HEK293 (cell line): ENCODE results near the gene PBX3.

Experiments used
- GFI1B ChIP-seq: fragments of 450-650 bp; formaldehyde crosslinking; IDR thresholded peaks from 2 replicates; pipeline ENCODE4 v1.5.1; 2016; ENCODE audit warnings: missing biosample characterization, missing genetic modification characterization
- GLI2 ChIP-seq: fragments of 450-650 bp; formaldehyde crosslinking; IDR thresholded peaks from 2 replicates; pipeline ENCODE4; 2017; ENCODE audit warnings: missing biosample characterization, missing genetic modification characterization, low read depth, borderline replicate concordance
- GLIS2 ChIP-seq: fragments of 450-650 bp; formaldehyde crosslinking; IDR thresholded peaks from 2 replicates; pipeline ENCODE4 v1.5.1; 2016; ENCODE audit warnings: missing biosample characterization, missing genetic modification characterization
- OSR2 ChIP-seq: fragments of 450-650 bp; formaldehyde crosslinking; IDR thresholded peaks from 2 replicates; pipeline ENCODE4 v1.5.1; 2016; ENCODE audit warnings: missing biosample characterization, missing genetic modification characterization
- PBX3 ChIP-seq: sonication (generic); formaldehyde crosslinking; IDR thresholded peaks from 2 replicates; pipeline ENCODE4 v1.8.1; 2022; ENCODE audit warnings: mild to moderate bottlenecking, moderate library complexity, missing genetic modification reagents
- SP2 ChIP-seq: fragments of 450-650 bp; formaldehyde crosslinking; IDR thresholded peaks from 2 replicates; pipeline ENCODE4 v1.5.1; 2016; ENCODE audit warnings: missing biosample characterization, missing genetic modification characterization
- ZBTB1 ChIP-seq: fragments of 450-650 bp; formaldehyde crosslinking; IDR thresholded peaks from 2 replicates; pipeline ENCODE4 v1.5.1; 2016; ENCODE audit warnings: missing biosample characterization, missing genetic modification characterization
- ZBTB20 ChIP-seq: fragments of 450-650 bp; formaldehyde crosslinking; IDR thresholded peaks from 2 replicates; pipeline ENCODE4 v1.5.1; 2016; ENCODE audit warnings: missing biosample characterization, missing genetic modification characterization
- ZEB2 ChIP-seq: fragments of 450-650 bp; formaldehyde crosslinking; IDR thresholded peaks from 2 replicates; pipeline ENCODE4 v1.5.1; 2016; ENCODE audit warnings: missing biosample characterization, missing genetic modification characterization
- ZNF169 ChIP-seq: fragments of 450-650 bp; formaldehyde crosslinking; IDR thresholded peaks from 2 replicates; pipeline ENCODE4 v1.5.1; 2016; ENCODE audit warnings: missing biosample characterization, missing genetic modification characterization
- ZNF184 ChIP-seq: fragments of 450-650 bp; IDR thresholded peaks from 2 replicates; pipeline ENCODE4 v1.5.1; 2018; ENCODE audit warnings: missing biosample characterization, mild to moderate bottlenecking, missing genetic modification characterization
- ZNF248 ChIP-seq: fragments of 450-650 bp; formaldehyde crosslinking; IDR thresholded peaks from 2 replicates; pipeline ENCODE4 v1.5.1; 2017; ENCODE audit warnings: missing biosample characterization, missing genetic modification characterization
- ZNF280C ChIP-seq: fragments of 450-650 bp; formaldehyde crosslinking; IDR thresholded peaks from 2 replicates; pipeline ENCODE4 v1.5.1; 2016; ENCODE audit warnings: missing biosample characterization, missing genetic modification characterization
- ZNF341 ChIP-seq: fragments of 450-650 bp; formaldehyde crosslinking; IDR thresholded peaks from 2 replicates; pipeline ENCODE4; 2016; ENCODE audit warnings: low read depth, missing biosample characterization, missing genetic modification characterization
- ZNF354C ChIP-seq: fragments of 450-650 bp; formaldehyde crosslinking; IDR thresholded peaks from 2 replicates; pipeline ENCODE4 v1.5.1; 2016; ENCODE audit warnings: missing biosample characterization, missing genetic modification characterization, low read depth, borderline replicate concordance
- ZNF391 ChIP-seq: fragments of 450-650 bp; formaldehyde crosslinking; IDR thresholded peaks from 2 replicates; pipeline ENCODE4 v1.5.1; 2016; ENCODE audit warnings: low read depth, missing biosample characterization, missing genetic modification characterization, borderline replicate concordance
- ZNF404 ChIP-seq: fragments of 450-650 bp; formaldehyde crosslinking; IDR thresholded peaks from 2 replicates; pipeline ENCODE4 v1.5.1; 2017; ENCODE audit warnings: missing biosample characterization, missing genetic modification characterization
- ZNF433 ChIP-seq: fragments of 450-650 bp; formaldehyde crosslinking; IDR thresholded peaks from 2 replicates; pipeline ENCODE4 v1.5.1; 2016; ENCODE audit warnings: missing biosample characterization, missing genetic modification characterization, low read depth
- ZNF449 ChIP-seq: fragments of 450-650 bp; formaldehyde crosslinking; IDR thresholded peaks from 2 replicates; pipeline ENCODE4 v1.5.1; 2017; ENCODE audit warnings: missing biosample characterization, mild to moderate bottlenecking, missing genetic modification characterization, moderate library complexity
- ZNF571 ChIP-seq: fragments of 450-650 bp; formaldehyde crosslinking; IDR thresholded peaks from 2 replicates; pipeline ENCODE4 v1.5.0; 2017; ENCODE audit warnings: missing biosample characterization, missing genetic modification characterization
- ZNF624 ChIP-seq: fragments of 450-650 bp; formaldehyde crosslinking; IDR thresholded peaks from 2 replicates; pipeline ENCODE4 v1.5.1; 2017; ENCODE audit warnings: missing biosample characterization, missing genetic modification characterization
- ZNF776 ChIP-seq: fragments of 450-650 bp; formaldehyde crosslinking; IDR thresholded peaks from 2 replicates; pipeline ENCODE4 v1.5.0; 2017; ENCODE audit warnings: missing biosample characterization, missing genetic modification characterization, borderline replicate concordance
- ZNF777 ChIP-seq: fragments of 450-650 bp; formaldehyde crosslinking; IDR thresholded peaks from 2 replicates; pipeline ENCODE4 v1.5.1; 2017; ENCODE audit warnings: missing biosample characterization, missing genetic modification characterization, borderline replicate concordance
- ZNF785 ChIP-seq: fragments of 450-650 bp; formaldehyde crosslinking; IDR thresholded peaks from 2 replicates; pipeline ENCODE4 v1.5.1; 2016; ENCODE audit warnings: missing biosample characterization, missing genetic modification characterization
- ZNF791 ChIP-seq: fragments of 450-650 bp; formaldehyde crosslinking; IDR thresholded peaks from 2 replicates; pipeline ENCODE4 v1.5.1; 2016; ENCODE audit warnings: missing biosample characterization, missing genetic modification characterization
- ZNF830 ChIP-seq: fragments of 450-650 bp; IDR thresholded peaks from 2 replicates; pipeline ENCODE4 v1.5.0; 2018; ENCODE audit warnings: missing biosample characterization, missing genetic modification characterization, low read depth, mild to moderate bottlenecking, moderate library complexity
- ZNF837 ChIP-seq: fragments of 450-650 bp; formaldehyde crosslinking; IDR thresholded peaks from 2 replicates; pipeline ENCODE4 v1.5.1; 2016; ENCODE audit warnings: missing biosample characterization, missing genetic modification characterization
- ZNF843 ChIP-seq: fragments of 450-650 bp; formaldehyde crosslinking; IDR thresholded peaks from 2 replicates; pipeline ENCODE4 v1.5.1; 2016; ENCODE audit warnings: missing biosample characterization, missing genetic modification characterization
- ZSCAN16 ChIP-seq: fragments of 450-650 bp; formaldehyde crosslinking; IDR thresholded peaks from 2 replicates; pipeline ENCODE4 v1.5.1; 2016; ENCODE audit warnings: missing biosample characterization, missing genetic modification characterization
- TF ChIP-seq, protein P1 (sequence below): fragments of 450-650 bp; formaldehyde crosslinking; IDR thresholded peaks from 2 replicates; pipeline ENCODE4 v1.5.1; 2016; ENCODE audit warnings: missing biosample characterization, missing genetic modification characterization
- TF ChIP-seq, protein P2 (sequence below): fragments of 450-650 bp; formaldehyde crosslinking; IDR thresholded peaks from 2 replicates; pipeline ENCODE4 v1.5.1; 2016; ENCODE audit warnings: missing biosample characterization, missing genetic modification characterization

The PBX3 gene

DNA sequence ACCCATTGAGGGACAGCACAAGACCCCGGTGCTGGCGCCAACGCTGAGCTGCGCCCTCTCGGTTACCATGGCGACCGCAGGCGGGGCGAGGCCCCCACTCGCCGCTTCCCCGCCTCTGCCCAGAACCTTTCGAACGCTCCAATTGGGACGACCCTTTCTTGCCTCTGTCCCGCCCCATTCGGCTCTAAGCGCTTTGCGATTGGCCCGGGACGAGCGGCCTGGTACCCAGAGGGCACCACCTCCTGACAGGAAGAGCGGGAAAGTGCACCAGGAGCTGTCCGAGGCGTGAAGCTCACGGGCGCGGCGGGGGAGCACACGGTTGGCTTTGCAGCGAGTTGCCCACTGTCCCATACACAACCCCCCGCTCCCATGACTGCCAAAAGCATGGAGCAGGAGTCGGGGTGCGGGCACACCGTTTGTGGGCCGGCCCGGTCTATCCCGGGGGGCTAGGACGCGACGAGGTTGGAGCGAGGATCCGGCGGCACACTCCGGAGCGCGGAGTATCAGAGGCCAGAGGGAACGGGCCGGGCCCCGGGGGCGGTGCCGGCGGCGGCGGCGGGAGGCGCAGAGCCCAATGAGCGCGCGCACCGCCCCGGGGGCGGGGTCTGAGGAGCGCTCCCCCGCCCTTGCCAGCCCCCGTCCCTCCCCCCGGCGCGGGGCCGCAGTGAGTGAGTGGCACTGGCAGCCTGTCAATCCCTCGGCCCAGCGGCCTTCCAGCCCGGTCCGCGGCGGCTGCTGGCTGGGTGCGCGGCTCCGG is 978 bp upstream of the PBX3 start (continued):
- TF ChIP-seq ZNF449 (tag by site-specific recombination): peak; percentile 36; the same call in 1 of the 2 replicates
- TF ChIP-seq GLIS2 (tag by site-specific recombination): peak; percentile 98
- TF ChIP-seq GLI2 (tag by site-specific recombination): no peak
- TF ChIP-seq GFI1B (tag by site-specific recombination): no peak
- TF ChIP-seq ZNF404: no peak
- TF ChIP-seq ZNF777 (tag by site-specific recombination): no peak
- no peak for TF ChIP-seq ZNF354C
- peak; percentile 90; the same call in 1 of the 2 replicates for TF ChIP-seq ZNF391
- 0 out of 2 replicates have a peak, but pooled peaks have one; percentile 36 for TF ChIP-seq ZSCAN16 (tag by site-specific recombination)
- TF ChIP-seq ZNF837 (tag by site-specific recombination): 0 out of 2 replicates have a peak, but pooled peaks have one; percentile 24
- no peak for TF ChIP-seq ZNF433
- peak; percentile 69; the same call in 1 of the 2 replicates for TF ChIP-seq ZBTB20
- TF ChIP-seq ZNF624 (tag by site-specific recombination): no peak
- peak; percentile 96 for TF ChIP-seq SP2 (tag by site-specific recombination)
- TF ChIP-seq ZNF280C (tag by site-specific recombination): no peak
- TF ChIP-seq, protein P1, sequence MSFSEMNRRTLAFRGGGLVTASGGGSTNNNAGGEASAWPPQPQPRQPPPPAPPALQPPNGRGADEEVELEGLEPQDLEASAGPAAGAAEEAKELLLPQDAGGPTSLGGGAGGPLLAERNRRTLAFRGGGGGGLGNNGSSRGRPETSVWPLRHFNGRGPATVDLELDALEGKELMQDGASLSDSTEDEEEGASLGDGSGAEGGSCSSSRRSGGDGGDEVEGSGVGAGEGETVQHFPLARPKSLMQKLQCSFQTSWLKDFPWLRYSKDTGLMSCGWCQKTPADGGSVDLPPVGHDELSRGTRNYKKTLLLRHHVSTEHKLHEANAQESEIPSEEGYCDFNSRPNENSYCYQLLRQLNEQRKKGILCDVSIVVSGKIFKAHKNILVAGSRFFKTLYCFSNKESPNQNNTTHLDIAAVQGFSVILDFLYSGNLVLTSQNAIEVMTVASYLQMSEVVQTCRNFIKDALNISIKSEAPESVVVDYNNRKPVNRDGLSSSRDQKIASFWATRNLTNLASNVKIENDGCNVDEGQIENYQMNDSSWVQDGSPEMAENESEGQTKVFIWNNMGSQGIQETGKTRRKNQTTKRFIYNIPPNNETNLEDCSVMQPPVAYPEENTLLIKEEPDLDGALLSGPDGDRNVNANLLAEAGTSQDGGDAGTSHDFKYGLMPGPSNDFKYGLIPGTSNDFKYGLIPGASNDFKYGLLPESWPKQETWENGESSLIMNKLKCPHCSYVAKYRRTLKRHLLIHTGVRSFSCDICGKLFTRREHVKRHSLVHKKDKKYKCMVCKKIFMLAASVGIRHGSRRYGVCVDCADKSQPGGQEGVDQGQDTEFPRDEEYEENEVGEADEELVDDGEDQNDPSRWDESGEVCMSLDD (tag by site-specific recombination): peak; percentile 81
- TF ChIP-seq ZNF169 (tag by site-specific recombination): no peak
- TF ChIP-seq ZEB2 (tag by site-specific recombination): peak; percentile 98
- no peak for TF ChIP-seq ZNF776
- TF ChIP-seq ZNF184 (tag by site-specific recombination): no peak
- TF ChIP-seq ZNF843 (tag by site-specific recombination): peak; percentile 79
- TF ChIP-seq ZNF248 (tag by site-specific recombination): no peak
- TF ChIP-seq ZNF571: no peak
- no peak for TF ChIP-seq ZNF791 (tag by site-specific recombination)
- TF ChIP-seq ZNF785 (tag by site-specific recombination): no peak
- TF ChIP-seq ZNF830 (tag by site-specific recombination): no peak
- TF ChIP-seq ZNF341 (tag by site-specific recombination): peak; percentile 97
- TF ChIP-seq PBX3 (CRISPR knock-in tag): peak; percentile 95
- TF ChIP-seq, protein P2, sequence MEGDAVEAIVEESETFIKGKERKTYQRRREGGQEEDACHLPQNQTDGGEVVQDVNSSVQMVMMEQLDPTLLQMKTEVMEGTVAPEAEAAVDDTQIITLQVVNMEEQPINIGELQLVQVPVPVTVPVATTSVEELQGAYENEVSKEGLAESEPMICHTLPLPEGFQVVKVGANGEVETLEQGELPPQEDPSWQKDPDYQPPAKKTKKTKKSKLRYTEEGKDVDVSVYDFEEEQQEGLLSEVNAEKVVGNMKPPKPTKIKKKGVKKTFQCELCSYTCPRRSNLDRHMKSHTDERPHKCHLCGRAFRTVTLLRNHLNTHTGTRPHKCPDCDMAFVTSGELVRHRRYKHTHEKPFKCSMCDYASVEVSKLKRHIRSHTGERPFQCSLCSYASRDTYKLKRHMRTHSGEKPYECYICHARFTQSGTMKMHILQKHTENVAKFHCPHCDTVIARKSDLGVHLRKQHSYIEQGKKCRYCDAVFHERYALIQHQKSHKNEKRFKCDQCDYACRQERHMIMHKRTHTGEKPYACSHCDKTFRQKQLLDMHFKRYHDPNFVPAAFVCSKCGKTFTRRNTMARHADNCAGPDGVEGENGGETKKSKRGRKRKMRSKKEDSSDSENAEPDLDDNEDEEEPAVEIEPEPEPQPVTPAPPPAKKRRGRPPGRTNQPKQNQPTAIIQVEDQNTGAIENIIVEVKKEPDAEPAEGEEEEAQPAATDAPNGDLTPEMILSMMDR (tag by site-specific recombination): no peak
- no peak for TF ChIP-seq ZBTB1
- peak; percentile 54 for TF ChIP-seq OSR2 (tag by site-specific recombination)
